Activated T-cell treated with anti-CD3 and anti-CD28 coated beads, Interleukin-2, amount 50 U/mL, for 1 hour (primary cell): ENCODE results near the gene RCAN1.
"Not testable (repeated sequence)": the region's sequence is repeated elsewhere in the genome, so short reads cannot be mapped to it uniquely, and the experiment has no call there.

Experiments
- DNase-seq: peaks from one replicate; pipeline ENCODE4 v3.0.0-alpha.2; 2020

Gene RCAN1

GRCh38 chr21:34567604-34568155 lies 47.2 kb downstream of the RCAN1 start:
- DNase-seq: no peak

GRCh38 chr21:34565238-34565637 lies 49.7 kb downstream of the RCAN1 start:
- no peak for DNase-seq

GRCh38 chr21:34563370-34563769 lies 51.5 kb downstream of the RCAN1 start:
- DNase-seq: not testable (repeated sequence)

- no peak for DNase-seq
Observed at GRCh38 chr21:34561806-34562205, 53.1 kb downstream of the RCAN1 start.

GRCh38 chr21:34560609-34561008 lies 54.3 kb downstream of the RCAN1 start:
- DNase-seq: no peak

- no peak for DNase-seq
Observed at GRCh38 chr21:34560021-34560420, 54.9 kb downstream of the RCAN1 start.

- DNase-seq: no peak
Observed at GRCh38 chr21:34559089-34559631, 55.8 kb downstream of the RCAN1 start.

- DNase-seq: no peak
Observed at GRCh38 chr21:34558166-34558565, 56.7 kb downstream of the RCAN1 start.

- no peak for DNase-seq
Observed at GRCh38 chr21:34557261-34557660, 57.7 kb downstream of the RCAN1 start.

- DNase-seq: not testable (repeated sequence)
Observed at GRCh38 chr21:34554670-34555069, 60.2 kb downstream of the RCAN1 start.

- DNase-seq: no peak
Observed at GRCh38 chr21:34554227-34554626, 60.7 kb downstream of the RCAN1 start.

GRCh38 chr21:34553151-34553952 lies 61.6 kb downstream of the RCAN1 start:
- DNase-seq: no peak

GRCh38 chr21:34552360-34553098 lies 62.4 kb downstream of the RCAN1 start:
- DNase-seq: no peak

- no peak for DNase-seq
Observed at GRCh38 chr21:34550182-34550799, 64.6 kb downstream of the RCAN1 start.

GRCh38 chr21:34548781-34549376 lies 66.0 kb downstream of the RCAN1 start:
- DNase-seq: no peak

- no peak for DNase-seq
Observed at GRCh38 chr21:34546542-34546941, 68.4 kb downstream of the RCAN1 start.

- DNase-seq: no peak
Observed at GRCh38 chr21:34545079-34545884, 69.6 kb downstream of the RCAN1 start.

- peak; percentile 21 for DNase-seq
Observed at GRCh38 chr21:34544032-34544496, 70.8 kb downstream of the RCAN1 start.

GRCh38 chr21:34543017-34543416 lies 71.9 kb downstream of the RCAN1 start:
- no peak for DNase-seq

- DNase-seq: no peak
Observed at GRCh38 chr21:34540206-34540605, 74.7 kb downstream of the RCAN1 start.

GRCh38 chr21:34537838-34538237 lies 77.1 kb downstream of the RCAN1 start:
- DNase-seq: no peak

GRCh38 chr21:34536820-34537219 lies 78.1 kb downstream of the RCAN1 start:
- DNase-seq: no peak
